SJSA1 (cell line): ENCODE measurements around the gene ATG9A. TPM values are rescaled to one million over a fixed set of nuclear protein-coding genes. Genes with fewer than 3 reads are reported as not detected.

Source experiments
- DNase-seq, 2 experiments: peaks; one replicate each; pipeline ENCODE4 v3.0.0-alpha.2; 2015 to 2020; ENCODE audit warnings: low spot score in 2 of 2, low read depth in 1 of 2
- H3K27ac ChIP-seq: fragments of 250-450 bp; sonication (Bioruptor Pico); 2 replicates; pipeline ENCODE4 v1.5.1; 2020; ENCODE audit warnings: mild to moderate bottlenecking, moderate library complexity
- H3K27me3 ChIP-seq: fragments of 250-450 bp; sonication (Bioruptor Pico); replicated peaks from 2 replicates; pipeline ENCODE4 v1.5.1; 2020; ENCODE audit warnings: mild to moderate bottlenecking, moderate library complexity
- H3K36me3 ChIP-seq: fragments of 250-450 bp; sonication (Bioruptor Pico); 2 replicates; pipeline ENCODE4 v1.5.1; 2020; ENCODE audit warnings: mild to moderate bottlenecking
- H3K4me1 ChIP-seq: fragments of 250-450 bp; sonication (Bioruptor Pico); replicated peaks from 2 replicates; pipeline ENCODE4 v1.6.1; 2021; ENCODE audit warnings: mild to moderate bottlenecking
- H3K4me3 ChIP-seq: fragments of 250-450 bp; sonication (Bioruptor Pico); 2 replicates; pipeline ENCODE4 v1.5.1; 2020; ENCODE audit warnings: mild to moderate bottlenecking
- H3K9me3 ChIP-seq: fragments of 250-450 bp; sonication (Bioruptor Pico); replicated peaks from 2 replicates; pipeline ENCODE4 v1.5.1; 2020; ENCODE audit warnings: mild to moderate bottlenecking
- total RNA-seq: library from RNA; depleted of rRNA; stranded (reverse); fragments of >200 nt; shearing (Covaris generic); gene quantifications from 2 replicates; pipeline ENCODE4 v1.2.3, GENCODE V29; 2014

Gene ATG9A
- total RNA-seq, 1 experiment from 2014 or later = 45.8 TPM

- Histone ChIP-seq H3K4me3 (no peak overlapping the region), H3K4me1 (peaks cover 31% of the 10 kb centered on the region), H3K36me3 (peaks cover 24% of the 10 kb centered on the region), H3K27ac (no peak overlapping the region), H3K27me3 (peaks cover 11% of the 10 kb centered on the region), H3K9me3 (no peaks in the 10 kb centered on the region)
- DNase-seq = no peak
Measured at GRCh38 chr2:219247678-219248642, 18.5 kb upstream of the ATG9A start.

GRCh38 chr2:219246559-219246958 lies 17.1 kb upstream of the ATG9A start:
- Histone ChIP-seq H3K27me3 (no peaks in the 10 kb centered on the region), H3K4me1 (peaks cover 31% of the 10 kb centered on the region), H3K9me3 (no peaks in the 10 kb centered on the region), H3K4me3 (no peak overlapping the region), H3K36me3 (peaks cover 24% of the 10 kb centered on the region), H3K27ac (no peak overlapping the region)
- no peak for DNase-seq

GRCh38 chr2:219245899-219246230 lies 16.4 kb upstream of the ATG9A start:
- H3K4me1 ChIP-seq = peaks cover 31% of the 10 kb centered on the region
- peak overlapping the region; percentile 81 for H3K4me3 ChIP-seq
- peaks cover 24% of the 10 kb centered on the region for H3K36me3 ChIP-seq
- no peaks in the 10 kb centered on the region for H3K9me3 ChIP-seq
- H3K27ac ChIP-seq = peak overlapping the region; percentile 88
- no peaks in the 10 kb centered on the region for H3K27me3 ChIP-seq
- DNase-seq = no peak

- Histone ChIP-seq H3K4me3 (peak within 1 kb of the TSS; percentile 81), H3K36me3 (peaks cover 24% of the 10 kb centered on the region), H3K27ac (peak within 1 kb of the TSS; percentile 88), H3K9me3 (no peaks in the 10 kb centered on the region), H3K4me1 (peaks cover 31% of the 10 kb centered on the region), H3K27me3 (no peaks in the 10 kb centered on the region)
- peak; percentile 93 to 94 for DNase-seq
Measured at GRCh38 chr2:219245148-219245898, 15.9 kb upstream of the ATG9A start, which contains the start of the genes GLB1L and STK16. TSS of gene GLB1L (minus strand) at chr2:219245444. CDS start at chr2:219243573, 1,871 bp downstream. TSS of gene STK16 (plus strand) at chr2:219245479. CDS start at chr2:219246000, 521 bp downstream.

- Histone ChIP-seq H3K9me3 (no peaks in the 10 kb centered on the region), H3K27me3 (no peaks in the 10 kb centered on the region), H3K27ac (peak overlapping the region; percentile 88), H3K4me3 (peak overlapping the region; percentile 81), H3K36me3 (peaks cover 24% of the 10 kb centered on the region), H3K4me1 (peaks cover 27% of the 10 kb centered on the region)
- no peak for DNase-seq
Measured at GRCh38 chr2:219244789-219245147, 15.3 kb upstream of the ATG9A start.

GRCh38 chr2:219243291-219243761 lies 13.9 kb upstream of the ATG9A start:
- peaks cover 17% of the 10 kb centered on the region for H3K4me1 ChIP-seq
- H3K9me3 ChIP-seq = no peaks in the 10 kb centered on the region
- no peaks in the 10 kb centered on the region for H3K27me3 ChIP-seq
- no peak for DNase-seq
- H3K36me3 ChIP-seq = peaks cover 23% of the 10 kb centered on the region
- no peak overlapping the region for H3K27ac ChIP-seq
- no peak overlapping the region for H3K4me3 ChIP-seq

GRCh38 chr2:219234331-219234730 lies 4.9 kb upstream of the ATG9A start:
- no peaks in the 10 kb centered on the region for H3K27me3 ChIP-seq
- peaks cover 7% of the 10 kb centered on the region for H3K4me1 ChIP-seq
- H3K27ac ChIP-seq = no peak overlapping the region
- H3K9me3 ChIP-seq = no peaks in the 10 kb centered on the region
- no peak overlapping the region for H3K4me3 ChIP-seq
- H3K36me3 ChIP-seq = peaks cover 54% of the 10 kb centered on the region
- DNase-seq = no peak

GRCh38 chr2:219230059-219230540 lies 664 bp upstream of the ATG9A start:
- H3K9me3 ChIP-seq = no peaks in the 10 kb centered on the region
- no peaks in the 10 kb centered on the region for H3K27me3 ChIP-seq
- DNase-seq = no peak
- peak overlapping the region; percentile 82 for H3K4me3 ChIP-seq
- peak overlapping the region; percentile 82 for H3K27ac ChIP-seq
- peaks cover 52% of the 10 kb centered on the region for H3K36me3 ChIP-seq
- H3K4me1 ChIP-seq = peaks cover 19% of the 10 kb centered on the region

- Histone ChIP-seq H3K9me3 (no peaks in the 10 kb centered on the region), H3K4me1 (peaks cover 19% of the 10 kb centered on the region), H3K27me3 (no peaks in the 10 kb centered on the region), H3K27ac (peak overlapping the region; percentile 82), H3K4me3 (peak overlapping the region; percentile 82), H3K36me3 (peaks cover 52% of the 10 kb centered on the region)
- no peak for DNase-seq
Measured at GRCh38 chr2:219228911-219229304, 528 bp downstream of the ATG9A start.

- H3K36me3 ChIP-seq = peaks cover 52% of the 10 kb centered on the region
- H3K4me3 ChIP-seq = peak overlapping the region; percentile 82
- no peak overlapping the region for H3K27ac ChIP-seq
- peaks cover 19% of the 10 kb centered on the region for H3K4me1 ChIP-seq
- H3K27me3 ChIP-seq = no peaks in the 10 kb centered on the region
- H3K9me3 ChIP-seq = no peaks in the 10 kb centered on the region
- no peak for DNase-seq
Measured at GRCh38 chr2:219228041-219228910, 1.2 kb downstream of the ATG9A start.

GRCh38 chr2:219225350-219225749 lies 4.1 kb downstream of the ATG9A start:
- Histone ChIP-seq H3K27ac (no peak overlapping the region), H3K36me3 (peaks cover 65% of the 10 kb centered on the region), H3K4me3 (no peak overlapping the region), H3K4me1 (peaks cover 13% of the 10 kb centered on the region), H3K9me3 (no peaks in the 10 kb centered on the region), H3K27me3 (no peaks in the 10 kb centered on the region)
- DNase-seq = no peak

- no peaks in the 10 kb centered on the region for H3K9me3 ChIP-seq
- H3K27me3 ChIP-seq = no peaks in the 10 kb centered on the region
- no peak overlapping the region for H3K27ac ChIP-seq
- peaks cover 18% of the 10 kb centered on the region for H3K4me1 ChIP-seq
- H3K4me3 ChIP-seq = no peak overlapping the region
- peaks cover 74% of the 10 kb centered on the region for H3K36me3 ChIP-seq
- DNase-seq = no peak
Measured at GRCh38 chr2:219223831-219224610, 5.4 kb downstream of the ATG9A start.
